Retinal pigment epithelial cell (primary cell): ENCODE measurements around the gene PSMD4.
"Not testable (repeated sequence)": the region's sequence is repeated elsewhere in the genome, so short reads cannot be mapped to it uniquely, and the experiment has no call there.

ENCODE experiments used
- DNase-seq: peaks from one replicate; pipeline ENCODE4 v3.0.0-alpha.2; 2010; ENCODE audit warnings: low read depth
- H3K4me3 ChIP-seq: 2 replicates; pipeline ENCODE4 v1.5.1; 2011; ENCODE audit warnings: mild to moderate bottlenecking, low read length, control low read depth, moderate library complexity
- TF ChIP-seq, protein P1 (sequence below): conservative IDR thresholded peaks from 2 replicates; pipeline ENCODE4 v1.5.1; 2011; ENCODE audit warnings: low read depth, low read length, control low read depth, inconsistent platforms

PSMD4 gene

DNA sequence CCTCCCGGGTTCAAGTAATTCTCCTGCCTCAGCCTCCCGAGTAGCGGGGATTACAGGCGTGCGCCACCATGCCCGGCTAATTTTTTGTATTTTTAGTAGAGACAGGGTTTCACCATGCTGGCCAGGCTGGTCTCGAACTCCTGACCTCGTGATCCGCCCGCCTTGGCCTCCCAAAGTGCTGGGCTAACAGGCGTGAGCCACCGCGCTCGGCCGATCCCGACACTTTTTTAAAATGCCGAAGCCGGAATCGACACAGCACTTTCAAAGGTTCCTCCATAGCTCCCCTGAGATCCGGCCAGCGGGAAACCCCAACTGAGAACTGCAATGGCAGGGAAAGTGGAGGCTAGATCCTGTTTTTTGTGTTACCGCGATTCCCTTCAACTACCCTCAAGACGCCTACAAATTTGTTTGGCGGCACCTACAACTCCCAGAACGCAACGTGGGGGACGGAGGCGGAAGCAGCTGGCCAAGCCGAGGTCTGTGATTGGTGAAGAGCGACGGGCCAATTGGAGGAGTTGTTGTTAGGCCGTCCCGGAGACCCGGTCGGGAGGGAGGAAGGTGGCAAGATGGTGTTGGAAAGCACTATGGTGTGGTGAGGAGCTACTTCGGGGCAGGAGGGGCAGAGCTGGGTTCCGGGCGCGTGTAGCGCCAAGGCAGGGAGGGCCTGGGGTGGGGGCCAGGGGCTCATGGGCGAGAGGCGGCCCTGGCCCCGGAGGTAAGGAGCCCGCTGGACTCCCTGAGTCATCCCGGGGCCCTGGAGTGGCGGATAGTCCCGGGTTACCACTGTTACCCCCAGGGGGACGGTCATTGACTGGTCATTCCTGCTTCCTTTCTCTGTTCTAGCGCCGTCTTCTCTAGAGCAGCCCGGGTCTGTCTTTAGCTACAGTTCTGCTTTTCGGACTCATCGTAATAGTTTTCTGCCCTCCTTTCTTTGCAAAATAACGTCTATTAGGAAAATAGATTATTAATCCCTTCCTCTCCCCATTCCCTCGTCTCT, at the start of gene PSMD4:
PSMD4 (plus strand) TSS at position 518 of the 997 bp plus-strand sequence; CDS start at position 567, 49 bp downstream.
- peak; percentile 87 for DNase-seq
- peak within 1 kb of the TSS; percentile 98 for H3K4me3 ChIP-seq
- TF ChIP-seq, protein P1, sequence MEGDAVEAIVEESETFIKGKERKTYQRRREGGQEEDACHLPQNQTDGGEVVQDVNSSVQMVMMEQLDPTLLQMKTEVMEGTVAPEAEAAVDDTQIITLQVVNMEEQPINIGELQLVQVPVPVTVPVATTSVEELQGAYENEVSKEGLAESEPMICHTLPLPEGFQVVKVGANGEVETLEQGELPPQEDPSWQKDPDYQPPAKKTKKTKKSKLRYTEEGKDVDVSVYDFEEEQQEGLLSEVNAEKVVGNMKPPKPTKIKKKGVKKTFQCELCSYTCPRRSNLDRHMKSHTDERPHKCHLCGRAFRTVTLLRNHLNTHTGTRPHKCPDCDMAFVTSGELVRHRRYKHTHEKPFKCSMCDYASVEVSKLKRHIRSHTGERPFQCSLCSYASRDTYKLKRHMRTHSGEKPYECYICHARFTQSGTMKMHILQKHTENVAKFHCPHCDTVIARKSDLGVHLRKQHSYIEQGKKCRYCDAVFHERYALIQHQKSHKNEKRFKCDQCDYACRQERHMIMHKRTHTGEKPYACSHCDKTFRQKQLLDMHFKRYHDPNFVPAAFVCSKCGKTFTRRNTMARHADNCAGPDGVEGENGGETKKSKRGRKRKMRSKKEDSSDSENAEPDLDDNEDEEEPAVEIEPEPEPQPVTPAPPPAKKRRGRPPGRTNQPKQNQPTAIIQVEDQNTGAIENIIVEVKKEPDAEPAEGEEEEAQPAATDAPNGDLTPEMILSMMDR = no peak

DNA sequence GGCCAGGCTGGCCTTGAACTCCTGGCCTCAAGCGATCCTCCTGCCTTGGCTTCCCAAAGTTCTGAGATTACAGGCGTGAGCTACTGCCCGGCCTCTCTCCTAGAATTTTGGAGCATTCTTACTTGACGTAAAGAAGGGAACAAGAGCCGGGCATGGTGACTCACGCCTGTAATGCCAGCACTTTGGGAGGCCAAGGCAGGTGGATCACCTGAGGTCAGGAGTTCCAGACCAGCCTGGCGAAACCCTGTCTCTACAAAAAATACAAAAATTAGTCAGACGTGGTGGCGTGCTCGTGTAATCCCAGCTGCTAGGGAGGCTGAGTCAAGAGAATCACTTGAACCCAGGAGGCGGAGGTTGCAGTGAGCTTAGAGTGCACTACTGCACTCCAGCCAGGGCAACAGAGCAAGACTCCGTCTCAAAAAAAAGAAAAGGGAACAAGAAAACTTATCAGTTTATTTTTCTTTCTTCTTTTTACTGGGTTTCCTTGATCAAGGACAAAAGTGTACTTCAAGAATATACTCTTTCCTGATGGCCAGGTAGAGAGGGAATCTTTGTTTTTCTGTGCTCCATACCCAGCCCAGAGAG, 49.1 kb upstream of the PSMD4 start:
- H3K4me3 ChIP-seq, DNase-seq: not testable (repeated sequence)

DNA sequence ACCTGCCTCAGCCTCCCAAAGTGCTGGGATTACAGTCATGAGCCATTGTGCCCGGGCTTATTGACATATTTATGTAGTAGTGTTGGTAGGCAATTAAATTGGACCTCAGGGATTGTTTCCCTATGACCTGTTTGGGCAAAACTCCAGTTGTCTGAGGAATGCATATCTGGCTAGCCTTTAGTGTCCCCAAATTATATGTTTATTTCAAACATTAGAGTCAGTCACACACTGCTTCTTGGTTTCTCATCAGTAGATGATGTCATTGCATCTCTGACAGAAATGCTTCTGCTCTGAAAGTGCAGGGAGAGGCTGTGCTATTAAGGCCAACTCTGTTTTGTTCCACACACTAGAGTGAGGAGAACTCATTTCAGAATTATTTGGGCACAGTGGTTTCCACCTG, 43.7 kb upstream of the PSMD4 start:
- no peak for DNase-seq
- H3K4me3 ChIP-seq = no peak overlapping the region
- TF ChIP-seq, protein P1 = no peak

DNA sequence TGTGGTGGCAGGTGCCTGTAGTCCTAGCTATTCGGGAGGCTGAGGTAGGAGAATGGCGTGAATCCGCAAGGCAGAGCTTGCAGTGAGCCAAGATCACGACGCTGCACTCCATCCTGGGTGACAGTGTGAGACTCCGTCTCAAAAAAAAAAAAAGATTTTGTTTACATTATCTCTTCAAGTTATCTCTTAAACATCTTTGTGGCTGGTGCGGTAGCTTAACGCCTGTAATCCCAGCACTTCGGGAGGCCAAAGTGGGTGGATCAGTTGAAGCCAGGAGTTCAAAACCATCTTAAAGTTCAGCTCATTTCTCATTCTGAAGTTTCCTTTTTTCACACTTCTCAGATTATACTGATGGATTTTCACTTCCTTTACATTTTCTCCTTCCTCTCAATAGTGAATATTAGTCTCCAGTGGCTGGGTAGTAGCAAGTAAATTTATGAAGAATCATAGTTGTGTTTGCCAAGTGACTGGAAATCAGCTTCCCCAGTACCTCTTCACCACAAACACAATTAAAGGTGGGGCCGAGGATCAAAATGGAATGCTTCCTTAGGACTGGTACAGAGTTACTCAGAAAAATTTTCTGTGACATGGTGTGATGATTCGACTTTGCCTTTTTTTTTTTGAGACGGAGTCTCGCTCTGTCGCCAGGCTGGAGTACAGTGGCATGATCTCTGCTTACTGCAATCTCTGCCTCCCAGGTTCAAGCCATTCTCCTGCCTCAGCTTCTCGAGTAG, 42.4 kb upstream of the PSMD4 start:
- H3K4me3 ChIP-seq = no peak overlapping the region
- TF ChIP-seq, protein P1 = no peak
- no peak for DNase-seq

DNA sequence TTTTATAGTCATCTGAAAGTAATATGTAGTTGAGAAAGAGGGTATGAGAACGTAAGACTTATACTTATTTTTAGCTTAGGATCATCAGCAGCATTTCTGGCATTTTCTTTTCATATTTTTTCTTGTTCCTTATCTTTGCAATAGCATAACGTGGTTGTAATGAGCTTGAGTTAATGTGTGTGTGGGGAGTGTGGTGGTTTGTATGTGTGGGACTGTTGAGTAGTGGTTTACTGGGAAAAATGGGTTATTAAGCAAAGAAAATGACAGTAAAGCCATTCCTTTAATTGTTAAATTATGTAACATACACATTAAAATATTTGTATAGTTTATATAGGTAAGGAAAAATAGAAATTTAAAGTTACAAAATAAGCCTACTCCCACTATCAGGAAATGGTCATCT, 41.0 kb upstream of the PSMD4 start:
- TF ChIP-seq, protein P1 = no peak
- H3K4me3 ChIP-seq = no peak overlapping the region
- no peak for DNase-seq

DNA sequence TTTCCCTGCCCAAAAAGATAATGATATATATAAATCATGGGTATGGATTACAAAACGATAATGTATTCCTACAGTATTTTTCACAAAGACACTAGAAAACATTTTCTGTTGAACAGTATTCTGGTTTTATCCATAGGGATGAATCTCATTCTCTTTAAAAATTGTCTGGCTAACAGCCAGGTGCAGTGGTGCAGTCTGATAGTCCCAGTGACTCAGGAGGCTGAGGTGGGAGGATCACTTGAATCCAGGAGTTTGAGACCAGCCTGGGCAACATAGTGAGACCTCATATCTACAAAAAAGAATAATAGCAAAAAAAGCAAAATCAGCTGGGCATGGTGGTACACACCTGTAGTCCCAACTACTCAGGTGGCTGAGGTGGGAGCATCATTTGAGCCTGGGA, 32.9 kb upstream of the PSMD4 start:
- no peak overlapping the region for H3K4me3 ChIP-seq
- no peak for DNase-seq
- TF ChIP-seq, protein P1 = no peak

DNA sequence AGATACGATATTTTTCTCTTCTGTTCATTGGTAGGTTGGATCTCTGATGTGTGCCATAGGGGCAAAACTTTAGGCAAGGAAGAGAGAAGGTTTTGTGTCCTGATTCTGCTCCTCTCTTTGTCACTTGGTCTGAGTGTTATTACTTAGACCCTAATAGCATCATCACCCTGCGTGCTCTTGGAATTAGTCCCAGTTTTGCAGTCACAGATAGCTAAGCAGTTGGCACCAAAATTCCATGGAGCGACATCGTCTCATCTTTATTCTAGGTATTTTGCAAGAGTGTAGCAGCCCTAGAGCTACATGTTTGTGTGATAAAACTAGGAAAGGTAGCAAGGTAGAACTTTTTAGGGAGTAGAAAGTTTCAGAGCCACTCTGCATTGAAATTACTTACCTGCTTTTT, 32.4 kb upstream of the PSMD4 start:
- TF ChIP-seq, protein P1 = no peak
- no peak overlapping the region for H3K4me3 ChIP-seq
- no peak for DNase-seq
